Right lobe of liver (tissue), 6 donors: ENCODE measurements around the gene GMDS. TPM values are rescaled to one million over a fixed set of nuclear protein-coding genes. Genes with fewer than 3 reads are reported as not detected.

ENCODE experiments used
- ATAC-seq, 4 donors: fragments of 200-7000 bp; cut with Tn5 transposase; one replicate each; pipeline ENCODE4 v1.9.1; 2020; ENCODE audit warnings: mild to moderate bottlenecking in 4 of 4, moderate library complexity in 4 of 4
- DNase-seq, 3 donors: peaks; one replicate each; pipeline ENCODE4 v3.0.0-alpha.2; 2020
- H3K27ac ChIP-seq, 3 donors: fragments of 200-600 bp; one replicate each; pipeline ENCODE4 v1.8.0; 2022
- H3K27me3 ChIP-seq, 2 donors: fragments of 200-600 bp; one replicate each; pipeline ENCODE4 v1.8.0; 2022
- H3K36me3 ChIP-seq, 4 donors: fragments of 200-600 bp; sonication (generic) in 1 of 4; one replicate each; pipeline versions ENCODE4 v1.5.1 to v1.8.0; 2017 to 2022; ENCODE audit warnings: control low read depth in 1 of 4
- H3K4me1 ChIP-seq, 4 donors: fragments of 200-600 bp; sonication (generic) in 1 of 4; one replicate each; pipeline versions ENCODE4 v1.5.1 to v1.8.0; 2017 to 2022; ENCODE audit warnings: control low read depth in 1 of 4
- H3K4me3 ChIP-seq, 3 donors: fragments of 200-600 bp; one replicate each; pipeline ENCODE4 v1.8.0; 2022
- H3K9me3 ChIP-seq, 4 donors: fragments of 200-600 bp; sonication (generic) in 1 of 4; one replicate each; pipeline versions ENCODE4 v1.5.1 to v1.8.0; 2017 to 2022; ENCODE audit warnings: control low read depth in 1 of 4
- POLR2A ChIP-seq: fragments of 450-650 bp; IDR thresholded peaks from one replicate; pipeline ENCODE4 v1.6.1; 2017; ENCODE audit warnings: antibody characterized with exemption, mild to moderate bottlenecking
- WGBS: methylation state at CpG from one replicate; pipeline ENCODE4 v1.1.6; 2018; ENCODE audit warnings: low coverage, low lambda C conversion rate; ENCODE audit not compliant: insufficient coverage; ENCODE audit errors: missing lambda C conversion rate; 5-methylcytosine and 5-hydroxymethylcytosine counted together
- intact Hi-C, 2 donors: fragments of 100-400 bp; cut with DNase I; formaldehyde crosslinking; loops; one replicate each; pipeline versions ENCODE4 v1.11.2 to v1.14.1; 2022
- total RNA-seq, 6 experiments: library from RNA; depleted of rRNA in 2 of 6; stranded (reverse); fragments of >200 nt in 2 of 6; fragmentation: NEBNext Ultra II Directional in 3 of 6; extraction: Animal tissue kit (Norgen Biotek cat#: 25700) in 3 of 6; gene quantifications; one replicate each; pipeline versions ENCODE4 v1.1.0 to v1.2.4, GENCODE V29; 2016 to 2023
- TF ChIP-seq, protein P1 (sequence below), 4 donors: fragments of 200-600 bp in 3 of 4; fragments of 450-650 bp in 1 of 4; IDR thresholded peaks; one replicate each; pipeline versions ENCODE4 v1.5.1 to v1.8.0; 2016 to 2022; ENCODE audit warnings: antibody characterized with exemption in 4 of 4, mild to moderate bottlenecking in 2 of 4
- donor health status: DM: no; HTN: yes; CAD: no.
- donor health status: DM: no; HTN: no; CAD: no.
- donor health status: DM: no; HTN: no; CAD: no.
- donor health status: DM: no; HTN: yes; CAD: no.
- donor health status: DM: no; HTN: yes; CAD: no.

Gene GMDS
- total RNA-seq, 6 experiments from 2014 or later: 15.9 to 34.4 (median 23.4) TPM

DNA sequence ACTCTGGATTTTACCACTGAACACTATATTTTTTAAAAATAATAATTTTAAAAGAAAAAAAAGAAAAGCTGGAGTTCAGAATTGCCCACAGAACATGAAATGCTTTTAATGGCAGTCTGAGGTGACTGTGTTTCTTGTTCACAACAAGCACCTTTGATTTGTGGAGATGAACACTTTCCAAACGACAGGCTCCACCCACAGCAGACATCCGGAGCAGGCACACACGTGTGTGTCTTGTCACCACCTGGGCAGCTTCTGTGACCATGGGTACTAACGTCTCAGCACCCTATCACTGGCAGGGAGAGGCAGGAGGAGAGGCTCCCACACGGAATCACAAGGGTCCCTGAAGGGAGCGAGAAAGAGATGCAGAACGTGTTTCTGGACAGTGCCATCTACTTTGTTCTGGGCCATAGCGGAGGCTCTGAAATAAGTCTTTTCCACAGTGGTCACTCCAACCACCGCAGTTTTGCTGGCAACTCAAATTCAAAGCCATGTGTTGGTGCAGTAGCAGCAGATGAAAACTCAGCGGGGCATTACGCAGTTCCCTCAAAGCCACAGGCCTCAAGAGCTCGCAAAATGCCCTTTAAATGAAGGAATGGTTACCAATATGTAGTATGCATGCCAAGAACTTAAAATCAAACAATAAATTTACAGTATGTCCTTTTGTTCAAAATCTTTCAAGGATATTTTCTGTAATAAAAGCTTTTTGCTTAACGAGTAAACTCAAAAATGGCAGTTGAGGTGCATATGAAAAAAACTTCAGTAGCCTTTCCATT, 393.5 kb downstream of the GMDS start:
- intact Hi-C loops: no loop called here
- WGBS: 97% methylated on average over 10 of the region's 13 CpGs
- H3K4me1 ChIP-seq: no peaks in the 10 kb centered on the region
- H3K9me3 ChIP-seq: no peaks in the 10 kb centered on the region
- no peak overlapping the region for H3K4me3 ChIP-seq
- no peak overlapping the region for H3K27ac ChIP-seq
- no peaks in the 10 kb centered on the region for H3K27me3 ChIP-seq
- DNase-seq (no peak), ATAC-seq (no peak)
- TF ChIP-seq, protein P1, sequence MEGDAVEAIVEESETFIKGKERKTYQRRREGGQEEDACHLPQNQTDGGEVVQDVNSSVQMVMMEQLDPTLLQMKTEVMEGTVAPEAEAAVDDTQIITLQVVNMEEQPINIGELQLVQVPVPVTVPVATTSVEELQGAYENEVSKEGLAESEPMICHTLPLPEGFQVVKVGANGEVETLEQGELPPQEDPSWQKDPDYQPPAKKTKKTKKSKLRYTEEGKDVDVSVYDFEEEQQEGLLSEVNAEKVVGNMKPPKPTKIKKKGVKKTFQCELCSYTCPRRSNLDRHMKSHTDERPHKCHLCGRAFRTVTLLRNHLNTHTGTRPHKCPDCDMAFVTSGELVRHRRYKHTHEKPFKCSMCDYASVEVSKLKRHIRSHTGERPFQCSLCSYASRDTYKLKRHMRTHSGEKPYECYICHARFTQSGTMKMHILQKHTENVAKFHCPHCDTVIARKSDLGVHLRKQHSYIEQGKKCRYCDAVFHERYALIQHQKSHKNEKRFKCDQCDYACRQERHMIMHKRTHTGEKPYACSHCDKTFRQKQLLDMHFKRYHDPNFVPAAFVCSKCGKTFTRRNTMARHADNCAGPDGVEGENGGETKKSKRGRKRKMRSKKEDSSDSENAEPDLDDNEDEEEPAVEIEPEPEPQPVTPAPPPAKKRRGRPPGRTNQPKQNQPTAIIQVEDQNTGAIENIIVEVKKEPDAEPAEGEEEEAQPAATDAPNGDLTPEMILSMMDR (IDR thresholded peaks at IDR 0.05): no peak
- no peak for TF ChIP-seq POLR2A
- no peaks in the 10 kb centered on the region for H3K36me3 ChIP-seq

DNA sequence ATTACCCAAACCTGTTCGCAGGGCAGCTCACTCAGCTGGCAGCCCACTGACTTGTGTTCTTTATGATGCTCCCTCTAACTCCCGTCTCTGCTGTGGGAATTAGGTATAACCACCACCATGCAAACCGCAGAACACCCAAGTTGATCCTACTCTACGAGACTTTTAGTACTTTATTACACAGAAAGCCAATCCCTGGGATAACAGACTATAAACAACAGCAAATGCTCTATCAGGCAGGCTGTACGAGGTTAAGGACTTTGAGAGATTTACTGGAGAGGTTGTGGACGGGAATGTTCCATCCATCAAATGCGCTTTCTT, 394.6 kb downstream of the GMDS start:
- H3K27me3 ChIP-seq: no peaks in the 10 kb centered on the region
- no peak overlapping the region for H3K4me3 ChIP-seq
- H3K27ac ChIP-seq: no peak overlapping the region
- 81% methylated on average over 7 of the region's 7 CpGs for WGBS
- DNase-seq: no peak
- no peaks in the 10 kb centered on the region for H3K9me3 ChIP-seq
- ATAC-seq: no peak
- H3K36me3 ChIP-seq: no peaks in the 10 kb centered on the region
- no peaks in the 10 kb centered on the region for H3K4me1 ChIP-seq
- intact Hi-C loops: no loop called here
- TF ChIP-seq, protein P1 (IDR thresholded peaks at IDR 0.05): no peak
- TF ChIP-seq POLR2A: no peak

DNA sequence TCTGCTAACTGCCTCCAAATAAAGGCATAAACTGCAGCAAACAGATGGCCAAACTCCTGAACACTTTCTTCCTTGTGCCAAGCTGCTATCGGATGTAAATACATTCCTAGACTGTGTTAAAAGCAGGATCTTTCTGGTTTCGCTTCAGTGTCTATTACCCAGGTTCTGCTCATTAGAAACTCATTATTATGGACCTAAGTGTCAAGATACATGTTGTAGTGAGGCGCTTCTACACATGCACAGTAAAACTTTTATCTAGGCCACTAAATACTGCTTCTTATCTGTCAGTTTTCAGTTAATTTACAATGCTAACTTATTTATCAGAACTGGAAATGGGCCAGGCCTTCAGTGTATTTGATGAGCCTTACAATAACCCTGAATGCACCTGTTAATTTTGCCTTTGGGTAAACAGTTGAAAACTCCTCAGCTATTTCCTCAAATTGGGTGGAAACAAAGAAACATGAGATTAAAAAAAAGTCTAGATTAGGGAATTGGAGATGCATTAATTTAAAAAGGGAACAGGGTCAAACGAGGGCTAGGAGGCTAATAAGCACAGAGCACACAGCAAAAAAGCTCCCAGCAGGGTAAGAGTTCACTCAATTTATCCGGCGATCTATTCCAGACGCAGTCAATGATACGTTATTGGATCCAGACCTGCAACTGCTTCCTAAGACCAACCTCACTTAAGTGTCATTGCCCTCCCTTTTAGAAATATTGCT, 395.1 kb downstream of the GMDS start:
- WGBS: 78% methylated on average over 8 of the region's 8 CpGs
- no peak overlapping the region for H3K4me3 ChIP-seq
- H3K4me1 ChIP-seq: no peaks in the 10 kb centered on the region
- intact Hi-C loops: no loop called here
- DNase-seq (no peak), ATAC-seq (no peak)
- H3K27me3 ChIP-seq: no peaks in the 10 kb centered on the region
- TF ChIP-seq, protein P1 (IDR thresholded peaks at IDR 0.05): no peak
- no peak for TF ChIP-seq POLR2A
- no peaks in the 10 kb centered on the region for H3K9me3 ChIP-seq
- H3K36me3 ChIP-seq: no peaks in the 10 kb centered on the region
- no peak overlapping the region for H3K27ac ChIP-seq

DNA sequence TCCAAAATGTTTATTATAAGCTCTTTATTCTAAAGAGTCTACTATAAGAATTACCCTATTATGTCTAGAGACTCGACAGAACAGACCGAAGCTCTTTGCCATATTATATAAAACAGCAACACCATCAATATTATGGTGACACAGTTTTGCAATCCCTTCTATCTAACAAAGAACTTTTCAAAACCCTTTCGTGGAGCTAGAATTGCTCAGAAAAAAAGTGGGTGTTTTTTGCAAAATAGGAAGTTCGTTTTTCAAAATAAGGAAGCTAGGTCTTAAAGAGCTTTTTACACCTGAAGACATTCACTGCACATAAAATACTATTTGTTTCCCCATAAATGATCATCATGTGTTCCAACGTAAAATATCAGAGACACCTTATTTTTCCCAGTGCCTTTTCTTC, 395.7 kb downstream of the GMDS start:
- DNase-seq (no peak), ATAC-seq (no peak)
- no peak overlapping the region for H3K27ac ChIP-seq
- 69% methylated on average over 5 of the region's 5 CpGs for WGBS
- no peaks in the 10 kb centered on the region for H3K27me3 ChIP-seq
- intact Hi-C loops: no loop called here
- H3K4me3 ChIP-seq: no peak overlapping the region
- no peaks in the 10 kb centered on the region for H3K9me3 ChIP-seq
- no peaks in the 10 kb centered on the region for H3K36me3 ChIP-seq
- TF ChIP-seq POLR2A: no peak
- TF ChIP-seq, protein P1 (IDR thresholded peaks at IDR 0.05): no peak
- no peaks in the 10 kb centered on the region for H3K4me1 ChIP-seq
